K562 treated with DMSO at 1 percent for 12 hours (cell line): ENCODE measurements around the gene RIPPLY1. TPM values are rescaled to one million over a fixed set of nuclear protein-coding genes. Genes with fewer than 3 reads are reported as not detected.

Experiments used
- total RNA-seq: library from RNA; unstranded; fragments of 300-600 nt; gene quantifications from 2 replicates; pipeline ENCODE4 v1.2.3, GENCODE V29; 2022; ENCODE audit not compliant: insufficient read depth

The RIPPLY1 gene, protein sequence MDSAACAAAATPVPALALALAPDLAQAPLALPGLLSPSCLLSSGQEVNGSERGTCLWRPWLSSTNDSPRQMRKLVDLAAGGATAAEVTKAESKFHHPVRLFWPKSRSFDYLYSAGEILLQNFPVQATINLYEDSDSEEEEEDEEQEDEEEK
- total RNA-seq: not detected in 2 replicates

DNA sequence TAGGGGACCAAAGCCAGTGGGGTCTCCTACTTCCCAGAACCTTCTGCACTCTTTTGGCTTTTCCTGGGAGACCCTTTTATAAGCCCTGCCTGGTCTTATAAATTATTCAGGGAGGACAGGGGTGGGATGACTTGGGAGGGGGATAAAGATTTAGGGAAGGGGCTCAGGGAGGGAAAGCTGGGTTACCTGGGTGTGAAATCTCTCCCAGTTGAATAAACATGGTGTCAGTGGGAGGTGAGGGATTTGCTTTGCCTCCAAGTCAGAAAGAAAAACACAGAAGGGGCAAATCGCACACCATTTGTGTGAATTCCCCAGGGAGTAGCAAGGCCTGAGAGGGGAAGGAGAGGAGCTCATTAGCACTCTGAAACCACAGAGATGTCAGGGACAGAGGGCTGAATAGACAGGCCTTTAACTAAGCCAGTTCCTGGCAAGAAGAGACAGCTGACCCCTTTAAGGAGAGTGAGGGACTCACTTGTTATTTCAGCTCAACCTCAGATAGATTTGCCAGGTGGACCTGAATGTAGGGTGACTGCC lies at the start of gene RIPPLY1:
TSS of gene RIPPLY1 (minus strand) at position 51 of the 534 bp plus-strand sequence. CDS start 54 bp downstream, outside the sequence.

GRCh38 chrX:106919932-106920452 lies 16.9 kb upstream of the RIPPLY1 start, which contains the start of gene CLDN2:
Gene CLDN2, plus strand, starts transcription at chrX:106920402. Its CDS starts 7,827 bp downstream, at chrX:106928229.

Other genes starting within 250 kb of the RIPPLY1 start
- not detected in 2 replicates for gene RNF128, start 176.6 kb downstream of the RIPPLY1 start, total RNA-seq
- gene TBC1D8B, start 100.7 kb downstream of the RIPPLY1 start, total RNA-seq: 0.93 TPM in 1 of 2 replicates, not detected in the other
- gene CLDN2, start 17.1 kb upstream of the RIPPLY1 start, total RNA-seq: not detected in 2 replicates
- gene MORC4, start 96.9 kb upstream of the RIPPLY1 start, total RNA-seq: 0.59 and 0.75 TPM in 2 replicates
- gene RBM41, start 215.5 kb upstream of the RIPPLY1 start, total RNA-seq: 2.6 and 17.8 TPM in 2 replicates